Mucosa of rectum (tissue), 2 donors: Measurements from ENCODE around the gene FAM193A.
"Not testable (repeated sequence)": the region's sequence is repeated elsewhere in the genome, so short reads cannot be mapped to it uniquely, and the experiment has no call there.

Experiments
- H3K27ac ChIP-seq, 2 donors: one replicate each; pipeline ENCODE4 v1.7.0; 2013; ENCODE audit warnings: inconsistent platforms in 2 of 2, low read depth in 2 of 2, low read length in 2 of 2
- H3K27me3 ChIP-seq, 2 donors: one replicate each; pipeline ENCODE4 v1.7.0; 2013; ENCODE audit warnings: low read length in 2 of 2; ENCODE audit not compliant: control insufficient read depth in 2 of 2, insufficient read depth in 2 of 2
- H3K36me3 ChIP-seq, 2 donors: one replicate each; pipeline ENCODE4 v1.7.0; 2013; ENCODE audit warnings: low read length in 2 of 2; ENCODE audit not compliant: control insufficient read depth in 2 of 2, insufficient read depth in 2 of 2
- H3K4me1 ChIP-seq, 2 donors: one replicate each; pipeline ENCODE4 v1.7.0; 2013; ENCODE audit warnings: low read length in 2 of 2, mild to moderate bottlenecking in 1 of 2; ENCODE audit not compliant: control insufficient read depth in 2 of 2, insufficient read depth in 2 of 2
- H3K4me3 ChIP-seq, 2 donors: one replicate each; pipeline ENCODE4 v1.7.0; 2013; ENCODE audit warnings: low read length in 2 of 2
- H3K9ac ChIP-seq, 2 donors: one replicate each; pipeline ENCODE4 v1.7.0; 2013; ENCODE audit warnings: low read length in 2 of 2, low read depth in 1 of 2, mild to moderate bottlenecking in 1 of 2
- H3K9me3 ChIP-seq, 2 donors: one replicate each; pipeline ENCODE4 v1.7.0; 2013; ENCODE audit warnings: low read length in 2 of 2; ENCODE audit not compliant: control insufficient read depth in 2 of 2
- donor health status: healthy.
- donor health status: Normal muscosa, but diverticular disease.

Gene FAM193A

GRCh38 chr4:2662598-2662997 lies 126.2 kb downstream of the FAM193A start:
- no peaks in the 10 kb centered on the region for H3K9me3 ChIP-seq
- no peak overlapping the region for H3K9ac ChIP-seq
- peaks cover 45 to 51% of the 10 kb centered on the region in 2 donors for H3K36me3 ChIP-seq
- H3K27ac ChIP-seq: no peak overlapping the region
- no peaks in the 10 kb centered on the region for H3K4me1 ChIP-seq
- H3K4me3 ChIP-seq: no peak overlapping the region
- H3K27me3 ChIP-seq: no peaks in the 10 kb centered on the region

- Histone ChIP-seq H3K4me1 (no peaks in the 10 kb centered on the region), H3K4me3 (no peak overlapping the region), H3K36me3 (peaks cover 39 to 44% of the 10 kb centered on the region in 2 donors), H3K27ac (no peak overlapping the region), H3K9ac (no peak overlapping the region), H3K27me3 (no peaks in the 10 kb centered on the region), H3K9me3 (no peaks in the 10 kb centered on the region)
Measured at GRCh38 chr4:2663275-2663674, 126.8 kb downstream of the FAM193A start.

GRCh38 chr4:2666722-2667247 lies 130.3 kb downstream of the FAM193A start:
- no peaks in the 10 kb centered on the region for H3K27me3 ChIP-seq
- H3K27ac ChIP-seq: no peak overlapping the region
- H3K9me3 ChIP-seq: no peaks in the 10 kb centered on the region
- H3K4me1 ChIP-seq: no peaks in the 10 kb centered on the region
- H3K9ac ChIP-seq: no peak overlapping the region
- peaks cover 28 to 31% of the 10 kb centered on the region in 2 donors for H3K36me3 ChIP-seq
- no peak overlapping the region for H3K4me3 ChIP-seq

GRCh38 chr4:2667428-2667827 lies 131.0 kb downstream of the FAM193A start:
- H3K9ac ChIP-seq: no peak overlapping the region
- no peaks in the 10 kb centered on the region for H3K27me3 ChIP-seq
- no peak overlapping the region for H3K4me3 ChIP-seq
- no peaks in the 10 kb centered on the region for H3K4me1 ChIP-seq
- no peaks in the 10 kb centered on the region for H3K9me3 ChIP-seq
- H3K27ac ChIP-seq: no peak overlapping the region
- H3K36me3 ChIP-seq: peaks cover 32 to 37% of the 10 kb centered on the region in 2 donors

GRCh38 chr4:2671267-2671895 lies 134.9 kb downstream of the FAM193A start:
- Histone ChIP-seq H3K9ac (no peak overlapping the region), H3K27ac (no peak overlapping the region), H3K27me3 (no peaks in the 10 kb centered on the region), H3K36me3 (peaks cover 38 to 51% of the 10 kb centered on the region in 2 donors), H3K4me1 (no peaks in the 10 kb centered on the region), H3K9me3 (no peaks in the 10 kb centered on the region), H3K4me3 (no peak overlapping the region)

GRCh38 chr4:2672082-2672481 lies 135.6 kb downstream of the FAM193A start:
- Histone ChIP-seq H3K9ac (no peak overlapping the region), H3K36me3 (peaks cover 38 to 52% of the 10 kb centered on the region in 2 donors), H3K27ac (no peak overlapping the region), H3K27me3 (no peaks in the 10 kb centered on the region), H3K4me1 (no peaks in the 10 kb centered on the region), H3K4me3 (no peak overlapping the region), H3K9me3 (no peaks in the 10 kb centered on the region)

GRCh38 chr4:2672700-2673099 lies 136.3 kb downstream of the FAM193A start:
- H3K9me3 ChIP-seq: no peaks in the 10 kb centered on the region
- no peak overlapping the region for H3K27ac ChIP-seq
- H3K9ac ChIP-seq: no peak overlapping the region
- H3K27me3 ChIP-seq: no peaks in the 10 kb centered on the region
- peaks cover 38 to 52% of the 10 kb centered on the region in 2 donors for H3K36me3 ChIP-seq
- no peak overlapping the region for H3K4me3 ChIP-seq
- H3K4me1 ChIP-seq: no peaks in the 10 kb centered on the region

GRCh38 chr4:2673157-2673556 lies 136.7 kb downstream of the FAM193A start:
- Histone ChIP-seq H3K36me3 (peaks cover 38 to 52% of the 10 kb centered on the region in 2 donors), H3K27ac (no peak overlapping the region), H3K4me1 (no peaks in the 10 kb centered on the region), H3K27me3 (no peaks in the 10 kb centered on the region), H3K9me3 (no peaks in the 10 kb centered on the region), H3K9ac (no peak overlapping the region), H3K4me3 (no peak overlapping the region)

- H3K9ac ChIP-seq, H3K27ac ChIP-seq, H3K4me3 ChIP-seq, H3K4me1 ChIP-seq, H3K9me3 ChIP-seq, H3K27me3 ChIP-seq: not testable (repeated sequence)
- peaks cover 25 to 28% of the 10 kb centered on the region in 2 donors for H3K36me3 ChIP-seq
Measured at GRCh38 chr4:2679762-2680161, 143.3 kb downstream of the FAM193A start.

- no peak overlapping the region for H3K27ac ChIP-seq
- H3K4me3 ChIP-seq: no peak overlapping the region
- H3K27me3 ChIP-seq: no peaks in the 10 kb centered on the region
- H3K36me3 ChIP-seq: peaks cover 28 to 62% of the 10 kb centered on the region in 2 donors
- no peak overlapping the region for H3K9ac ChIP-seq
- no peaks in the 10 kb centered on the region for H3K9me3 ChIP-seq
- H3K4me1 ChIP-seq: no peaks in the 10 kb centered on the region
Measured at GRCh38 chr4:2684486-2684885, 148.0 kb downstream of the FAM193A start.
